GM19351 (cell line): ENCODE results near the gene VWA8.
A peak's percentile ranks its signal among the peaks of the same experiment; 100 is the strongest.

Source experiments
- ATAC-seq: cut with Tn5 transposase; IDR thresholded peaks from one replicate; pipeline ENCODE4 v1.9.1; 2021; ENCODE audit warnings: mild to moderate bottlenecking, moderate library complexity; ENCODE audit not compliant: unreplicated experiment

VWA8 gene

DNA sequence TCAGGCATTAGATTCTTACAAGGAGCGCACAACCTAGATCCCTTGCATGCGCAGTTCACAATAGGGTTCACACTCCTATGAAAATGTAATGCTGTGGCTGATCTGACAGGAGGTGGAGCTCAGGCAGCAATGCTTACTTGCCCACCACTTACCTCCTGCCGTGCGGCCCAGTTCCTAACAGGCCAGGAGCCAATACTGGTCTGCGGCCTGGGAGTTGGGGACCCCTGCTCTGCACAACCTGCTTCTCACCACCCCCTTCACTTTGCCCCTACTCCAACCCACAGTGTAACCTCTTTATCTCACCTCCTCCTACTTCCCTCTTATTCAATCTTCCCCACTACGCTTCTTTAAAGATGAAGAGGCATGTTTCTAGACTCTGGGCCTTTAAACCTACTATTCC, 263.3 kb downstream of the VWA8 start:
- no peak for ATAC-seq

DNA sequence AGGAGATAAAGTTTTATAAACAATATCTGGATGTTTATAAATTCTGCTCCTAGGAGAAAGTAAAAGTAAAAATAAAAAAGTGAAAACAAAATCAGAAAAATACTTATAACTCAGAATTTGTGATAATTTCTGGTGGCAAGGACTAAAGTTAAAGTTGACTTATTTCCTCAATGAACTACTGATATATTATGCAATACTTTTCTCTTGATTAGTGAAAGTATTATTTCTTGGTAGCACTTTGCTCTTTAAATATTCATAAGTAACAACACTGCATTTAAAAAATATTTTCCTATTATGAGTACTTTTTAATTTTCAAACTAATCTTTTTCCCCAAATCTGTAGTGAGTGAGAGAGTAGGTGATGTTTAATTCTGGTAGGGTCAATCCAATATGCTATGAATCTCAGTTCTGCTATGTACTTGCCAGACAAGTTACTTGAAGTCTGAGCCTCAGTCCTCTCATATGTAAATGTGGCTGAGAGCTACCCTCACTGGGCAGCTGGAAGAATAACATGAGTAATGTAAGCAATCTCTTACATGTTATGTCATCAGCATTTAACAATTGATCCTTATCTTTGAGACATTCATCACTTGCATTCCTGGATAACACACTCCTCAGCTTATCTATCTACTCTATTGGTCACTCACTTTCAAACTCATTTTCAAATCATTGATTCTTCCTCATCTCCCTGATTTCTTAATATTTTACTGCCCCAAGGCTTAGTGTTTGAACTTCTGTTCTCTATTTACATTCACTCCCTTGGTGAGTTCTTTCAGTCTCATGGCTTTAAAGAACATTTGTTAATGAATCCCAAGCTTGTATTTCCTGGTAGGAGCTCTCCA, 264.5 kb downstream of the VWA8 start:
- no peak for ATAC-seq

DNA sequence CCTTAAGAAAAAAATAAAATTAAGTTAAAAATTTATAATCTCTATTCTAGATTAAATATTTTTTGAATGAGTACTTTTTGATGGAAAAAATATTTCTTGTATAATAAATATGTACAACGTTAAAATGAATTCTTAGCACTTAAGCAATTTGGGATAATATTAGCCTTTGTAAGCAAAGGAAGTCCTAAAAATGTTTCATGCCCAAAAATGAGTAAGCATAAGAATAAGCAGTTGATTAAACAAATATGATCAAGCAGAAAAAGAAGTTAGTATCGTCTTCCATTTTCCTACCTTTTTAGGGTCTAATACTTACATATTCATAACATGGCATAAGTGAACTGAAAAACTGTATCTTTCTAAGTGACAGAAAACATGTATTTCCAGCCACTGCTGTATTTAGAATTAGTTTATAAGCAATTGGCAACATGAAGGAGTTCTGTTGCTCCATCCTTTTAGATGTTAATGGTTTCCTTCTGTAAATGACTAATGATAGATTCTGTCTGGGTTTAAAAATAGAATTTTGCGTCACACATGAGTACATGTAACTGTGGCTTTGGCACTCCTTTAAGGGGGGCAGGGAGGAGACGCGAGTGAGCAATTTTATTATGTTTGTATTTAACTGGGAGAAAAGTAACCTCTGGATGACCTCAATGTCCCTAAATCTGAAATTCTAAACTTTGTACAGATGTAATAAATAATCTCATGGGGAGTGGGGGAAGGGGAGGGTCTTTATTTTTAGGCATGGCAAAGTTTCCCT, 266.2 kb downstream of the VWA8 start:
- ATAC-seq = peak; percentile 64

DNA sequence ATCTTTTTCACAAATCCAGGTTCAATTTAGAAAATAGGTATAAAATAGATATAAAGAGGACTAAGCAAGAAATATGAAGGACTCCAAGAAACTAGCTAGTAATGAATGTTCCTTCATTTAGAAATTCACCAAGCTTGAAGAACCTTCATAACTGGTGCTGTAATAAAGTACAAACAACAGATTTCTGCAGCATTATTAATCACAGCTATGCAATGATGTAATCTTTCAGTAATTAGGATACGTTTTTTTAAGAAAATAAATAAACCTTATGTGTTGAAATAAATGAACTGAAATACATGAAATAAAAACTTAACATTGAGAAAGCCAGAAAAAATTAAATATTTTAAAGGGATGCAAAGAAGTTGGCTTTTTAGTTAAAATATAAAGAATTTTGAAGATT, 267.5 kb downstream of the VWA8 start:
- ATAC-seq = no peak

DNA sequence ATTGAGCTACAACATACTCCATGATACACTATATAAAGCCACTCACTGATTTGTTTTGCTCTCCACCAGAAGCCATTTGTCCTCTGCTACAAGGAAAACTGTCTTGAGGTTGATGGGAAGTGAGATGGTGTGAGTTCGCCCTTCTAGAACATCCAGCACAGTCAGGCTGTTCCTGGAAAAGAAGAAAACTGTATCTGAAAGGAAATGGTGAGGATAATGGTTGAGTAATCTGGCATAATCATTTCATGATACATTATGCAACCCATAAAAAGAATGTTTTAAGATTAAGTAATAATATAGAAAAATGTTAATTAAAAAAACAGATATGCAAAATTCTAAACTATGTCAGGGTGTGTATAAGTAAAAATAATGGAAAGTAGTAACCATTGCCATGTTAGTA, 269.6 kb downstream of the VWA8 start:
- no peak for ATAC-seq

DNA sequence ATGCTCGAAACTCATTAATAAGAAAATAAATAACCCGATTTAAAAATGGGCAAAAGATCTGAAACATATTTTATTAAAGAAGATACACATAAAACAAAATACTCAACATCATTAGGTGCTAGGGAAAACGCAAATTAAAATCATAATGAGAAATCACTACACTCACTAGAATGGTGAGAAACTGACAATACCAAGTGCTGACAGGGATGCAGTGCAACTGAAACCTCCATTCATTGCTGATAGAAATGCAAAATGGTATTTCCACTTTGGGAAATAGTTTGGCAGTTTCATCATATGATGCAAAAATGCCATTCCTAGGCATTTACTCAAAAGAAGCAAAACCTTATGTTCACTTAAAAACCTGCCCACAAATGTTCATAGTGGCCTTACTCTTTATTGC, 278.1 kb downstream of the VWA8 start:
- ATAC-seq = no peak

DNA sequence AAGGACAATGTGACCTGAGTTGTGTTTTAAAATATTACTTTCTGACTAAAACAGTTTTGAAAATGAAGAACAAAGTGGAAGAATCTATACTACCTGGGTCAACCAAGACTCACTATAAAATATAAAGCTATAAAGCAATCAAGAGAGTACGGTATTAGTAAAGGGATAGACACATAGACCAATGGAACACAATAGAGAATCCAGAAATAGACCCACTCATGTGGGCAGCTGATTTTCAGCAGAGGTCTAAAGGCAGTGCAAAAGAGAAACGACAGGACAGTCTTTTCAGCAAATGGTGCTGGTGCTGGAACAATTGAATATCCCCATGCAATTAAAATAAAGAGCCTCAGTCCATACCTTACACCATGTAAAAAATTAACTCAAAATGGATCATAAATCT, 278.9 kb downstream of the VWA8 start:
- ATAC-seq = no peak

DNA sequence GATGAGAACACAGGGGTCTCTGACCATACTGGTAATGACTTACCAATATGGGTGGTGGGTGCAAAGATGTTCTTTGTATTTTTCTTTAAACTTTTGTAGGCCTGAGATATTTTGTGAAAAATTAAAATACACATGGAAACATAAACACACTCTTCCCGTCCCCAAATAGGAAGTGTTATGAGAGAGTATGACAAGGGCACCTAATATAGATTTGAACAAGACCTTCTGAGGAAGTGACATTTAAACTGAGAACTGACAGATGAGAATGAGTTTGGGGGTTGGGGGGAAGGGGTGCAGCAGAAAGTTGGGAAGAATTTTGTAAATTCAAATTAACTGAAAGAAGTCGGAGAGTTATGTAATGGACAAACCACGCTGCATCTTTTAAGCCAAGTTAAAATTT, 279.3 kb downstream of the VWA8 start:
- ATAC-seq = no peak

DNA sequence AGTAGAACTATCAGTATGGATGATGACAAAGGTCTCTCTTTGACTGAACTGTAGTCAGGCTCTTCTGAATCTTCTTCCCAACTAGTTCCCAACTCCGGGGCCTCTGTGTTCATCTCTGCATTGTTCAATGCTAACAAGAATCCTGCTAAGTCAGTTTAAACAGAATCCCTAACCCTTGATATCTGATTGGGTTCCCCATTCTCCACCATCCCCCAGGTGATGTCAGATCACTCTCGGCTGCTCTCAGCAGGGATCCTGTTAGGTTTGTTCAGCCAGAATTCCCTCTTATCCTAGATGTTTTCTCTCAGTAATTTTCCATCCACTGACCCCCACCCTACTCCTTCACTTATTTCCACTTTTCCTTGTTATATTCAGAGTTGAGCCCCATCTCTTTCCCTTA, 280.0 kb downstream of the VWA8 start:
- ATAC-seq = no peak

DNA sequence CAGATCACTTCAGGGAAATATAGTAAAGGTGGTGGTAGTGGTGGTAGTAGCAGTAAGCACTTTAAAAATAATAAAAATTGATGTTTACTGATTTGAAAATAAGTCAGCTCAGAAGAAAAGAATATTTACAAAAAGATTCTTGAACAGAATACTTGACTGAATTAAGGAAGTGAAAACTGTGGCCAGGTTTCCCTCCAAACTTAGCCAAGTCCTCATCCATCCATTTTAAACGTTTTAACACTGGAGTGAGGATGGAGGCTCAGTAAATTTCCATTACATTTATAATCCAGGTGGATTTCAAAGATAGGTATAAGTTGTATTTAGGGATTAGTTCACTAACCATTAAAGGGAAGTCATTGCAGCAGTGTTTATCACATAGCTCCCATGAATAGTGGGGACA, 282.1 kb downstream of the VWA8 start:
- no peak for ATAC-seq

DNA sequence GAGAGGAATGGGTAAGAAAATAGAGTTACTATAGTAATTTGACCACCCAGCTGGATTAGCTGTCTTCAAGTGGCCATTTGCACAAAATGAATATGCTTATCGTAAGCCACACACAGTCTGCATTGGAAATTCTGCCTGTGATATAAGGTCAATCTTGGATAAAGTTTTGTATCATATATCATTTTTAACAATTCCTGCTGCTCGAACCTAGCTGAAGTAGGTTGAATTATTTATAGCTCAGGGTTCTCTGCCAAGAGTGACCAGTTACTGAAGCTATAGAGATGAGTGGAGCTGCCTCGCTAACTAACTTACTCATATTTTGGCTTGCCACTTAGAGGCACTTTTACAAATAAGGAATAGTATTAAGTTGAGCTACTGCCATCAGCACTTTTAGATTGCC, 282.7 kb downstream of the VWA8 start:
- no peak for ATAC-seq

DNA sequence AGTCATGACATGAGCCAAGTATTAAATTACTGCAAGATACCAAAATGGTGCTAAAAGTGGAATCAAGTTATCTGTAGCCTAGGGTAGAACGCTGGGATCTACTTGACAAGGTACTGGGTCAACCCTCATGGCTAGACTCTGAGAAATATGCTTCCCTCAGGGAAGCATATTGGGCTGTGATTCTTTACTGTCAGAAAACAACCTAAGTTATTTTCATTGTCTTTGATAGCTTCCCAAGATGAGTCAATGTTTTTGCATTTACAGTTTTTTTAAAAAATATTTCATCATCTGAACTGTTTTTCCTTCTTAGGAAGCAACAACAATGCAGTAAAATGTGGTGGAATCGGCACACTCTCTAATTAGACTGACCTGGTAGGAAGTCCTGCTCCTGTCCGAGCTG, 285.6 kb downstream of the VWA8 start:
- ATAC-seq = no peak

DNA sequence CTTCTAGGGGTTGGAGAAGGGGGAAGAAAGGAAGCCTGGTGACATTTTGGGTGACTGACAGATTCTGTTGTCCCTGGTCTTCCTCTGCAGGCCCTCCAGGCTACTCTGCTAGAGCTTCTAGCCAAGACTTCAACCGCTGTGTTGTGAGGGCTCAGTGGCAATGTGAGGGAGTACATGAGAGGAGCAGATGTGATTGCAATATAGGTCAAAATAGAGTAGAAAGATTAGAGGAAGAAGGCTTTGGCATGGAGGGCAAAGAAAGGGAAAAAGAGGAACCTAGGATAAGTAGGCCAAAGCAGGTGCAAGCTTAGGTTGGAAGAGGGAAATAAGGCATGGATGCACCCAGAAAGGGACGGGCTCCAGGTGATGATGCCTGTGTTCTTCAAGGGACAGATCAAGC, 286.7 kb downstream of the VWA8 start:
- no peak for ATAC-seq

DNA sequence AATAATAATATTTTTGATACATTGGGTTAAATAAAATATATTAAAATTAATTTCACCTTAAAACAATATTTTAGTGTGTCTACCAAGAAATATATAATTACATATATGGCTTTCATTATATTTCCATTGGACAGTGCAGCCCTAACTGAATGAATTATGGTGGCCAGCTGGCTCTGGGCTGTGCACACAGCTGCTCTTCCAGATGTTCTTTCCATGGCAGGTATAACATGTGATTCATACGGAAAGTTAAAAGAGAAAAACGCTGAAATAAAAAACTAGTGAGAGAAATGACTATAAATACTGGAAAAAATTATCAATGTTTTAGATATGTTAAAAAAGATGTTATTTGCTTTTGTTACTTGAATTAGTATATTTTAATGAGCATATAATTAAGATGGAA, 287.3 kb downstream of the VWA8 start:
- no peak for ATAC-seq

DNA sequence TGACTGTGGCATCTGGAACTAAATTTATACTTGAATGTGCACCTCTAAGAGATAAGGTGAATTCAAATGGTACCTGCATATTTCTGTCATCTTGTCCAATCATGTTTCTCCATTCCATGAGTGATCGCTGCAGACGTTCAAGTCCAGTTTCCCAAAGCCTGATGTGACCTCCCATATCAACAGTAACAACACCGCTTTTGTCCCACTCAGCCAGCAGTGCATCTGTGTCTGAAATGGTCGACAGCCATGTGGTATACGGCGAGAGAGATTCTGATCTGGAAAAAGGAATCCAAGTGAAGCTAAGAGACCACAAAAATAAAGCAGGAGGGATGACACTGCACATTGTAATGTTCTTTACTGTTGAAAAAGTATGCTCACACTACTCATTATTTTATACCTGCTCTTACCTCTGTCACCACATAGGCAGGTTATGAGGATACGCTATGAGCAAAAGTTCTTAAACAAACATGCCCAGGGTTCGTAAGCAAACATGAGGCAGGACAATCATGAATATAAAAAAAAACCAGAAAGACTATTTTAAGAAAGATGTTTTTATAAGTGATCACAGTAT, 290.0 kb downstream of the VWA8 start:
- ATAC-seq = no peak

DNA sequence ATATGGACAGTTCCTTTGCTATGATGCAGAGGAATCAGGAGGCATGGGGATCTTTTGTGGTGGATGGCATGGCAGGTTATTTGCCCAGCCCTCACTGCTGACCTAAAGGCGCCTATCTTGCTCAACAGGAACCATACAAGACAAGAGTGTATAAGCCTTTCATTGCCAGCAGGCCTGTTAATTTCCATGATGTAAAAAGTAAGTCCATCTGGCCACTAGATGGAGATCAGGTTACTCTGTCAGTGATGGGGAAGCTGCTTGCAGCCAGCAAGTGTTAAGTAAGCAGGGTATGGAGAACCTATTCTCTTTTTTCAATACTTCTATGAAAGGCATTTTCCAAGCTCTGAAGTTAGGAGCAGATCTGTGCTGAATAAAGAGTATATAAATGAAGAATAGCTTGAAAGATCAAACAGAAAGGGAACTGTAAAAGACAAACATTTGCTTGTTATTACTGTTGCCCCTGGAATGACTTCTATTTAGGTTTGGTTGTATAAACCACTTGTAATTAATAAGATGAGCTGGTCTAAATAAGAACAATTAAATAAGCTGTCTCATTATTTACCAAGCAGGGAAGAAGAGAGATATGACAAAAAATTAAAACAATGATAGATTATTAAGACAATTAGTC, 292.7 kb downstream of the VWA8 start:
- ATAC-seq = peak; percentile 82

DNA sequence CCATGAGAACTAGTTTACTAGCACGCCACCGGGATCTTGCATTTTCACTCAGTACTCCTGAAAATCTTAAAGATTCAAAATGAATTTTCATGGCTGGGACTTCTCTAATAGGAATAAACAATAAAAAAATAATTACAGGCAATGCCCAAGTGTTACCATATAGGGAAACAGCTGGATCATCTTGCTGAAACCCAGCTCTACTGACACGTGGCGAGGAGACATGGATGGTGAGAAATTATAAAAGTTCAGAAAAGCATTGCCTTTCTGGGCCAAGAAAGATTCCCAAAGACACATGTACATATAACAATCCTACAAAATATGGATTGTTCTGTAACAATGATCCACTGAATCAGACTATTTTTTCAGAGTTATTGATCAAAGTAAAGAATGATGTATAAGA, 294.3 kb downstream of the VWA8 start:
- ATAC-seq = no peak

DNA sequence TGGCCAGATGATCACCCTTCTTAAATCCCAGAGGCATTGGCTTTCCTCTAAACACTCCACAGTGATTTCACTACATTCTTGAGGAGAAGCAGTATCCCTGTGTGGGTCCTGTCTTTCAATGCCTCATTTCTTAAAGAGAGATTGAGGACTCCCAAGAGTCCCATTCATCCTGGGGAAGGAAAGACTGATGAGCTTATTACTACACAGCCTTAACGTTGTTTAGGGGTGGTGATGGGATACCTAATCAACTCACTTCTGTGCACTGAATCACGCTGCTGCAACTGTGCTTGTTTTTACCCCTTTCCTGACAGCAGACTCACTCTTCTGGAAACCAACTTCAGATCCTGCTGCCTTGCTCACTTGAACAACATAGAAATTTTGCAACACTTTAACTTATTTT, 300.5 kb downstream of the VWA8 start:
- ATAC-seq = no peak

DNA sequence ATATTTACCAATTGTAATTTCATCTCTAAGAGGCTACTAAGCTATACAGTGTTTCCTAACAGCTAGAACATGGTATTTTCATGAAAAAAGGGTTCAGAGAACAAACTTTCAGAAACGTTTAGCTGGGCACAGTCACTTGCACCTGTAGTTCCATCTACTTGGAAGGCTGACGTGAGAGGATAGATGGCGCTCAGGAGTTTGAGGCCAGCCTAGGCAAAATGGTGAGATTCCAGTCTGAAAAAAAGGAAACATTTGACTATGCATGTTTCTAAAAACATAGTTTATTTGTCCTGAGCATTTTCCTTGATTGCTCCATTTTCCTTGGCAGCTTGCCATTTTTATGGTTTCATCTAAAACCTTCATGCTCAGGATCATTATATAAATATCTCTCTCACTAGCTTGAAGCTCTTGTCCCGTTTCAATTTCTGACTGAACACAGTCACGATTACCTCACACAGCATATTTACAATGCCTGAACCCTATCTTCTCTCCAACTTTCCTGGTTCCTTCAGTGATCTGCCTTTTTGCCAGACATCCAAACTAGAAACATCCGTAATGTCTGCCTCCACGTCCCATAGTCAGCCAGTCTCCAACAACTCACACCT, 302.8 kb downstream of the VWA8 start:
- no peak for ATAC-seq

DNA sequence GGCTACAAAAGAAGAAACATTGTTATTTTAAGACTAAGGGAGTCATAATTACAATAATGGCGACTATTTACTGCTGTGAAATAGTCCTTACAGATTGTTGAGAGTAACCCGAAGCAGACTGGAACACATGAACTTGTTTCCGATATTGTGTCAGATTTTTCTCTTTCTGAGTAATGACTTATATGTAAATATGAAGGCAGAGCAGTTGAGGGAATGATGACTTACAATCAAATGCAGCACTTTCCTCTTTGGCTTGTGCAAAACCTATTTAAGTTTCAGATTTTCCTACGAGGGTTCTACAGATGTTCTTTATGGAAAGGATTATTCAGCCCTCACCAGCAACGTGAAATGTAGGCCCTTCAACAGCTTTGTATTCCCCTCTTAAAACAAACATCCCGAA, 304.9 kb downstream of the VWA8 start:
- ATAC-seq = no peak

DNA sequence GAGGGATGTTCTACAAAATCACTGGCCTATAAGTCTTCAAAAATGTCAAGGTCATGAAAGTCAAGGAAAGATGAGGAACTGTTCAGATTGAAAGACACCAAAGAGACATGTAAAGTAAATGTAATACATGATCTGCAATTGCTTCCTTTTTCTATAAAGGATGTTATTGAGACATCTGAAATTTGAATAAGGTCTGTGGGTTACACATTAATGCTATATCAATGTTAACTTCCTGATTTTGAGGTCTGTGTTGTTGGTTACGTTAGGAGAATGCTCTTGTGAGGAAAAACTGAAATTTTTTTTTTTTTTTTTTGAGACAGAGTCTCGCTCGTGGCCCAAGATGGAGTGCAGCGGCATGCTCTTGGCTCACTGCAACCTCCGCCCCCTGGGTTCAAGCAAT, 306.1 kb downstream of the VWA8 start:
- no peak for ATAC-seq
